GM23248 (cell line): ENCODE measurements around the gene SERPINA12. TPM values are rescaled to one million over a fixed set of nuclear protein-coding genes. Genes with fewer than 3 reads are reported as not detected.
A peak's percentile ranks its signal among the peaks of the same experiment; 100 is the strongest.

Experiments used
- DNase-seq: peaks from one replicate; pipeline ENCODE4 v3.0.0-alpha.2; 2015
- H2AFZ ChIP-seq: fragments of 200-600 bp; sonication (generic); 2 replicates; pipeline ENCODE4 v1.6.1; 2016; ENCODE audit warnings: antibody characterized with exemption
- H3F3A ChIP-seq: fragments of 200-600 bp; sonication (generic); 2 replicates; pipeline ENCODE4 v1.6.1; 2016; ENCODE audit warnings: mild to moderate bottlenecking, antibody characterized with exemption, mixed run types; ENCODE audit not compliant: insufficient read depth
- H3K27ac ChIP-seq: fragments of 200-600 bp; sonication (generic); 2 replicates; pipeline ENCODE4 v1.5.1; 2016; ENCODE audit warnings: mild to moderate bottlenecking
- H3K27me3 ChIP-seq: fragments of 200-600 bp; sonication (generic); replicated peaks from 2 replicates; pipeline ENCODE4 v1.6.1; 2016; ENCODE audit warnings: mild to moderate bottlenecking; ENCODE audit not compliant: insufficient read depth
- H3K36me3 ChIP-seq: fragments of 200-600 bp; sonication (generic); 2 replicates; pipeline ENCODE4 v1.6.1; 2016; ENCODE audit warnings: low read depth, mild to moderate bottlenecking
- H3K4me1 ChIP-seq: fragments of 200-600 bp; sonication (generic); 2 replicates; pipeline ENCODE4 v1.6.1; 2016; ENCODE audit warnings: mild to moderate bottlenecking; ENCODE audit not compliant: insufficient read depth
- H3K4me2 ChIP-seq: fragments of 200-600 bp; sonication (generic); one replicate; pipeline ENCODE4 v1.6.1; 2016; ENCODE audit warnings: mild to moderate bottlenecking; ENCODE audit not compliant: unreplicated experiment
- H3K4me3 ChIP-seq: fragments of 200-600 bp; sonication (generic); 2 replicates; pipeline ENCODE4 v1.5.1; 2016; ENCODE audit warnings: mild to moderate bottlenecking
- H3K79me2 ChIP-seq: fragments of 200-600 bp; sonication (generic); 2 replicates; pipeline ENCODE4 v1.6.1; 2016; ENCODE audit warnings: mild to moderate bottlenecking; ENCODE audit not compliant: insufficient read depth
- H3K9ac ChIP-seq: fragments of 200-600 bp; sonication (generic); 2 replicates; pipeline ENCODE4 v1.6.1; 2016; ENCODE audit warnings: mild to moderate bottlenecking
- H3K9me2 ChIP-seq: fragments of 200-600 bp; sonication (generic); 2 replicates; pipeline ENCODE4 v1.6.1; 2016; ENCODE audit warnings: mixed run types, mild to moderate bottlenecking, moderate library complexity; ENCODE audit not compliant: insufficient read depth
- H3K9me3 ChIP-seq: fragments of 200-600 bp; sonication (generic); one replicate; pipeline ENCODE4 v1.6.1; 2017; ENCODE audit warnings: low read depth
- H4K20me1 ChIP-seq: fragments of 200-600 bp; sonication (generic); 2 replicates; pipeline ENCODE4 v1.6.0; 2016; ENCODE audit not compliant: insufficient read depth
- EZH2 ChIP-seq: fragments of 200-600 bp; sonication (generic); IDR thresholded peaks from 2 replicates; pipeline ENCODE4 v1.6.1; 2018; ENCODE audit warnings: antibody characterized with exemption, mild to moderate bottlenecking; ENCODE audit not compliant: insufficient read depth, poor library complexity, severe bottlenecking
- EZH2phosphoT487 ChIP-seq: fragments of 200-600 bp; sonication (generic); IDR thresholded peaks from 2 replicates; pipeline ENCODE4 v1.6.1; 2018; ENCODE audit warnings: antibody characterized with exemption, moderate library complexity, mild to moderate bottlenecking, low read depth; ENCODE audit not compliant: insufficient read depth
- WGBS, 2 experiments: methylation state at CpG; one replicate each; pipeline ENCODE4 v1.1.6; 2015 to 2017; ENCODE audit warnings: low lambda C conversion rate in 2 of 2, low coverage in 1 of 2; ENCODE audit errors: missing lambda C conversion rate in 2 of 2; 5-methylcytosine and 5-hydroxymethylcytosine counted together
- in situ Hi-C: fragments of 300-500 bp; cut with MboI; formaldehyde crosslinking; loops from 2 replicates; pipeline ENCODE4 v1.15.0; 2020
- polyA plus RNA-seq: library from polyadenylated mRNA; unstranded; fragments of >200 nt; fragmentation: Nextera tagmentation; extraction: Ambion mirVana; gene quantifications from 2 replicates; pipeline ENCODE4 v1.2.1, GENCODE V29; 2016
- total RNA-seq: library from RNA; depleted of rRNA; stranded (reverse); fragments of >200 nt; shearing (Covaris generic); gene quantifications from 2 replicates; pipeline ENCODE4 v1.2.3, GENCODE V29; 2014

Gene SERPINA12
- total and polyA plus RNA-seq, 2 experiments from 2014 or later = not detected

DNA sequence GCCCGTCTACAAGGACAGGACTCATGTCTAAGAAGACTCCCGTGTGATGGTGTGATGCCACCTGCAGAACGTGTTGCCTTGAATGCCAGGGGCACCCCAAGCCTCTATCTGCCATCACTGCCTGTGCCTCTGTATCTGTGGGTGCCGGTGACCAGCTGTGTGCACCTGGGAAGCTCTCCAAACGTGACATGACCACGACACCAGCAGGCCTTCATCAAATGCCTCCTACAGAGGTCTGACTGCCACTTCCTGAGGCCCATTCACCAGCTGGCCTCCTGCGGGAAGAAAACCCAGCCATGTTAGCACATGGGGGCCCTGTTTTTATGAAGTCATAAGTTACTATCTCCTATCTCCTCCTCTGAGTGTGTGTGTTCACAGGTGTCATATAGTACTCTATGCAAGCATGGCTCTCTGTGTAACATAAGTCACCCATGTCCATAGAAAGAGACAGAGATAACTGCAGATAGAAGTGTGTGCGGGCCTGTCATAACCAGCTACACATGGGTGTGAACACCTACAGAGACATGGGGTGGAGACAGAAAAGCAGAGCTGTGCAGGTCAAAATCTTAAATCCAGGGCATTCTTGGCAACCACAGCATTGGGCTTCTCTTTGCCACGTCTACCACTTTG lies 33.7 kb upstream of the SERPINA12 start:
- Histone ChIP-seq H2AFZ (peak overlapping the region; percentile 76; the same call in 1 of the 2 replicates), H4K20me1 (no peaks in the 10 kb centered on the region), H3K9ac (no peak overlapping the region), H3F3A (no peaks in the 10 kb centered on the region), H3K4me3 (no peak overlapping the region), H3K27ac (no peak overlapping the region), H3K36me3 (no peaks in the 10 kb centered on the region), H3K9me3 (no peaks in the 10 kb centered on the region), H3K4me1 (peaks cover 7% of the 10 kb centered on the region), H3K4me2 (no peak overlapping the region), H3K27me3 (no peaks in the 10 kb centered on the region), H3K79me2 (no peaks in the 10 kb centered on the region), H3K9me2 (no peaks in the 10 kb centered on the region)
- no peak for TF ChIP-seq EZH2
- in situ Hi-C loops = no loop called here
- no peak for DNase-seq
- WGBS, 2 experiments = 84 to 85% methylated on average over 9 of the region's 9 CpGs

DNA sequence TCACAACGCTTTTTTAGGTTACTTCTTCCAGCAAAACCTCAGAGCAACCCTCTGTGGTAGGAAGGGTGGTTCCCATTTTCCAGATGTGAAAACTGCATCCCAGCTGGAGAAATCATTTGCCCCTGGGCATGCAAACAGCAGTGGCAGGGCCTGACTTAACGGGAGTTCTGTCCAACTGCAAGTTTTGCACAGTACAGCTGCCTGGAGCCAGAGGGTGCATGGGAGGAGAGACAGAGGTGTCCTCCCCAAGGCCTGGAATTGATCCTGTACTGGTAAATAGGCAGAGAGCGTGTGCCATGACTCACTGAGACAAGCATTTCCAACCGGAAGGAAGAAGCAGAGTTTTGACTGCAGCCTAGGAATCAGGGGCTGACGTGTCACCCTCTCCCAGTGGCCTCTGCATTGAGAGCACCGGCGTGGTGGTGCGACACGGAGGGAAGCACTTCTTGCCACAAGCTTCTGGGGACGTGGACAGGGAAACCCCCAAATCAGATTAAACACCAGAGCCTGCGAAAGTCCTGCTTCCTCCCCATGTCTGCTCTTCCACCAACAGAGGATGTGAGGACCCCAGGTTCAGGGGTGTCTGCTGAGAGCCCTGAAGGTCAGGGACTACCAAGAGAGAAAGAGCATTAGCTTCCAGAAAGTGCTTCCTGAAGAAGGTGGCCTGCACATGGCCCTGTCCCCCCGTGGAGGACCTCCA lies 33.0 kb upstream of the SERPINA12 start:
- Histone ChIP-seq H3K9me2 (no peaks in the 10 kb centered on the region), H3F3A (no peaks in the 10 kb centered on the region), H3K79me2 (no peaks in the 10 kb centered on the region), H3K4me3 (no peak overlapping the region), H3K27me3 (no peaks in the 10 kb centered on the region), H3K4me1 (peaks cover 7% of the 10 kb centered on the region), H3K4me2 (peak overlapping the region; percentile 56), H2AFZ (peak overlapping the region; percentile 76), H3K36me3 (no peaks in the 10 kb centered on the region), H3K9ac (no peak overlapping the region), H4K20me1 (no peaks in the 10 kb centered on the region), H3K27ac (no peak overlapping the region), H3K9me3 (no peaks in the 10 kb centered on the region)
- in situ Hi-C loops = no loop called here
- 37% methylated on average over 12 of the region's 12 CpGs for WGBS, 2 experiments
- peak; percentile 78 for DNase-seq
- TF ChIP-seq EZH2phosphoT487 (no peak), EZH2 (no peak)

DNA sequence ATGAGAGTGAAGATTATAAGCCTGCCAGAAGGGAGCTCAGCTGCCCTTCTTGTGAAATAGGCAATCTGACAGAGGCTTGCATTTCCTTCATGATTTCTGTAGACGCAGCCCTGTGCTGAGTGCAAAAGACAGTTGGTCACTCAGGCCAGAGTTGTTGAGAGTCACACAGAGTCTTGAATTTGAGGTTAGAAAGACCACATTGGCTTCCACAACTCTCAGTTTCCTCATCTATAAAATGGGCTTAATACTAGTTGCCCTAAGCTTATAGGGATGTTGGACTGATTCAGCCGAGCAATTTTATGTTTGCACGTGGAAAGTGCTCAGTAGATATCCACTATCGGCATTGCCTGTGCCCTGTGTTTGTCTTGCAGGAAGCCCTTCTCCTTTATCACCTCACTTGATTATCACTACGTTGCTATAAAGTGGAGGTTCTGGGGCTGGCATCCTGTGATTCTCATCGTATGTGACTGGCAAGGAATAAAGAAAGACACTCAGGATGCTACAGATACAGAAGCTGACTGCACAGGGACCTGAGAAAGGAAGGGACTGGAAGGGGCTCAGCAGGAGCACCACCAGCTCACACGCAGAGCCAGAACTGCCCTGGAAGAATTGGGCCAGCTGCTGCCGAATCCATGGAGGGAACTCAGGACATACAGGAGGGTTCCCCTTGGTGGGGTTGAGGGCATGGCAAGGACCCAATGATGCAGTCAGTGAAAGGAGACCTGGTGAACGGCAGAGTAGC lies 32.1 kb upstream of the SERPINA12 start:
- H2AFZ ChIP-seq = no peak overlapping the region
- no peaks in the 10 kb centered on the region for H4K20me1 ChIP-seq
- no peaks in the 10 kb centered on the region for H3K79me2 ChIP-seq
- H3K4me1 ChIP-seq = peaks cover 7% of the 10 kb centered on the region
- H3K9me3 ChIP-seq = no peaks in the 10 kb centered on the region
- no peaks in the 10 kb centered on the region for H3K27me3 ChIP-seq
- WGBS, 2 experiments = 90 to 91% methylated on average over 9 of the region's 9 CpGs
- TF ChIP-seq EZH2 (no peak), EZH2phosphoT487 (no peak)
- no peak overlapping the region for H3K4me2 ChIP-seq
- H3K9me2 ChIP-seq = no peaks in the 10 kb centered on the region
- H3F3A ChIP-seq = no peaks in the 10 kb centered on the region
- no peaks in the 10 kb centered on the region for H3K36me3 ChIP-seq
- no peak overlapping the region for H3K27ac ChIP-seq
- no peak overlapping the region for H3K9ac ChIP-seq
- no peak overlapping the region for H3K4me3 ChIP-seq
- DNase-seq = no peak
- in situ Hi-C loops = no loop called here

DNA sequence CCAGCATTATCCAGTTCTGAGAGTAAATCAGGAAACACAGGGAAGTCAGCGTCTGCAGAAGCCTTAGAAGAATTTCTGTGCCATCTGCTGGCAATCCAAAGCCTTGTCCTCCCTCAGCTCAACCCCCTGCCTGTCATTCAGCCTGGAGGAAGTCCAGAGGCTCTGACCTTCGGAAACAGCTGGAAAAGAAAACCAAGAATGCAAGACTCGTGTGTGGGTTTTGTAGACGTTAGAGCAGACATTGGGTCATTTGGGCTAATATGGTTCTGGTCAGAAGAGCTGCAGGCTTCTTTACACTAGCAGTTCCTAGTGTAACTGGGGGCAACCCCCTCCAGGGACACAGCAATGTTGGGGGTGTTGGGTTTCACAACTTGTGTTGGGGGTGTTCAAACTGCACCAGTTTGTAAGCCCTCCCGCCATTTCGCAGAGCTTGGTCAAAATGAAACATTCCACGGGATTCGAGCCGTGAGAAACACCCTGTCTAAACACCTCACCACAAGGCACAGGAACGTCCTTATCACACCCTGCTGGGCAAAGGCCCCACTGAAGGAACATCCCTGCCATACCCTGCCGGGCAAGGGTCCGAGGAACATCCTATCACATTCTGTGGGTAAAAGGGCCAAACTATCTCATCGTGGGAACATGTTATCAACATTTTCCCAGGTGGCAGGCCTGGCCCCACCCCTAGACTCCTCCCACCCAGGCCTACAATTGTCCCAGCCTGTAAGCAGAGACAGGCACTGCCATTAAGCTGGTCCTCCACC lies 30.9 kb upstream of the SERPINA12 start:
- WGBS, 2 experiments = 62 to 65% methylated on average over 13 of the region's 13 CpGs
- Histone ChIP-seq H4K20me1 (no peaks in the 10 kb centered on the region), H3K9me2 (no peaks in the 10 kb centered on the region), H3K9me3 (no peaks in the 10 kb centered on the region), H3K79me2 (no peaks in the 10 kb centered on the region), H3K27me3 (no peaks in the 10 kb centered on the region), H3K36me3 (no peaks in the 10 kb centered on the region), H3K27ac (no peak overlapping the region), H3F3A (no peaks in the 10 kb centered on the region), H3K4me2 (no peak overlapping the region), H2AFZ (no peak overlapping the region), H3K9ac (no peak overlapping the region), H3K4me1 (peaks cover 7% of the 10 kb centered on the region), H3K4me3 (no peak overlapping the region)
- no peak for TF ChIP-seq EZH2
- TF ChIP-seq EZH2phosphoT487 = no peak
- in situ Hi-C loops = no loop called here
- DNase-seq = peak; percentile 13
